Fibroblast of the aortic adventitia (primary cell): ENCODE results near the gene NDN. TPM values are rescaled to one million over a fixed set of nuclear protein-coding genes. Genes with fewer than 3 reads are reported as not detected.

Experiments
- DNase-seq: peaks from one replicate; pipeline ENCODE4 v3.0.0-alpha.2; 2010; ENCODE audit warnings: low read depth
- H3K4me3 ChIP-seq: 2 replicates; pipeline ENCODE4 v1.5.1; 2011; ENCODE audit warnings: low read depth, mild to moderate bottlenecking, control low read depth, low read length, moderate library complexity
- CTCF ChIP-seq: IDR thresholded peaks from 2 replicates; pipeline ENCODE4 v1.5.1; 2011; ENCODE audit warnings: mild to moderate bottlenecking, low read length, control low read depth, inconsistent platforms; ENCODE audit not compliant: insufficient read depth
- total RNA-seq: library from RNA; depleted of rRNA; stranded (reverse); fragments of >200 nt; gene quantifications from 2 replicates; pipeline ENCODE4 v1.2.3, GENCODE V29; 2012; ENCODE audit warnings: low replicate concordance

Gene NDN
- total RNA-seq, 1 donor = 28.4 TPM

DNA sequence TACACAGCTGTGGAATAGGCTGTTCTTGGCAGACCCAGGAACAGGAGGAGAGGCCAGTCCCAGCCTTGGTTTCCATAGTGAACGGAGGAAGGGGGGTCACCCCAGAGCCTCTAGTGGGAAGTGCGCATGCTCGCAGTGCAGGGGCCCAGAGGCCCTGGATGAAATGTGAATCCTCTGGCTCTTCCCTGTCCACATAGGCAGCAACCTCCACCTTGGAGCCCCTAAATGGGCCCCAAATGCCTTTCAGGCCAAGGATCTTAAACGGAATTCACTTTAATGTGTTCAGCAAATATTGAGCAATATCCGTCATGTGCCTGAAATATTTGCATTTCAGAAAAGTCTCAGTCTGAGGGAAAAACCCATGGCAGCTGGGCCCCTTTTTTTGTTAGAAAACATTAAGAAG lies 3.3 kb upstream of the NDN start:
- DNase-seq = peak; percentile 48
- H3K4me3 ChIP-seq = no peak overlapping the region
- no peak for TF ChIP-seq CTCF

DNA sequence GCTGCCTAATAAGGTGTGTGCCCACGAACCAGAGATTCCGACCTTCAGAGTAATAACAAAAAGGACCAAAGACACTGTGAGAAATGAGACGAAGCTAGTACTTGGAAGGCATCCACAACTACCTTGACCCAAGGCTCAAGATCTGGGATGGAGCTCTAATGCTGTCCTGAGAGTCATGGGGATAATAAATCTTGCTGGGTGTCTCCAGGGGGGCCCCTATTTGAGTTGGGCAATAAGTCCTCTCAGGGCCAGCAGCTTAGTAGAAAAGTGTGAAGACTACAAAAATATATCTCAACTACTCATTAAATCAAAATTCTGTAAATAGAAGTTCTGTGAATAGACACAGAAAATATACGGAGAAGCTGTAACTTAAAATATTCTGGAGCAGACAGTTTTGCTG lies 2.9 kb upstream of the NDN start:
- no peak overlapping the region for H3K4me3 ChIP-seq
- no peak for DNase-seq
- TF ChIP-seq CTCF = no peak

- TF ChIP-seq CTCF = no peak
- H3K4me3 ChIP-seq = peak overlapping the region; percentile 58
- DNase-seq = peak; percentile 0
Measured at GRCh38 chr15:23686466-23687142, 501 bp downstream of the NDN start.

DNA sequence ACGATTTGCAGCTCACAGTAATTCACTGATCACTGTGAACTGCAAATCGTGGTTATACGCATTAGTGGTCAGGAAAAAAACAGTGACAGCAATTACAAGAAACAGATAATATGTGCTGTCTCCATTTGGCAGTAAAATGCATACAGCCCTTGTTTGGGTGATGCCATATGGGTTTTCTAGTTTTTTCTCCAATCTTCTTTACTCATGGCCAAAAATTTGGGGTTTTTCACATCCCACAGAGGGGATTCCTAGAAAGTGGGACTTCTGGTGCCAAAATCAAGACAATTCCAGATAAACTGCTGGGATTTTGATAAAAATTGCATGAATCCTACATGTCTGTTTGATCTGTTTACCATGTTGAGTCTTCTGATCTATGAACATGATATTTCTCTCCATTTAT lies 15.6 kb downstream of the NDN start:
- TF ChIP-seq CTCF = no peak
- no peak for DNase-seq
- H3K4me3 ChIP-seq = no peak overlapping the region

- TF ChIP-seq CTCF = no peak
- DNase-seq = no peak
- no peak overlapping the region for H3K4me3 ChIP-seq
Measured at GRCh38 chr15:23670970-23671369, 16.1 kb downstream of the NDN start.

GRCh38 chr15:23663232-23663631 lies 23.9 kb downstream of the NDN start:
- no peak overlapping the region for H3K4me3 ChIP-seq
- no peak for TF ChIP-seq CTCF
- no peak for DNase-seq
